NCI-H2029 treated with DMSO at 0.1 percent for 48 hours (cell line): Measurements from ENCODE around the gene PCNT.

ENCODE experiments used
- DNase-seq: peaks from one replicate; lab custom pipeline; 2025; lab: John Stamatoyannopoulos, UW

PCNT gene

DNA sequence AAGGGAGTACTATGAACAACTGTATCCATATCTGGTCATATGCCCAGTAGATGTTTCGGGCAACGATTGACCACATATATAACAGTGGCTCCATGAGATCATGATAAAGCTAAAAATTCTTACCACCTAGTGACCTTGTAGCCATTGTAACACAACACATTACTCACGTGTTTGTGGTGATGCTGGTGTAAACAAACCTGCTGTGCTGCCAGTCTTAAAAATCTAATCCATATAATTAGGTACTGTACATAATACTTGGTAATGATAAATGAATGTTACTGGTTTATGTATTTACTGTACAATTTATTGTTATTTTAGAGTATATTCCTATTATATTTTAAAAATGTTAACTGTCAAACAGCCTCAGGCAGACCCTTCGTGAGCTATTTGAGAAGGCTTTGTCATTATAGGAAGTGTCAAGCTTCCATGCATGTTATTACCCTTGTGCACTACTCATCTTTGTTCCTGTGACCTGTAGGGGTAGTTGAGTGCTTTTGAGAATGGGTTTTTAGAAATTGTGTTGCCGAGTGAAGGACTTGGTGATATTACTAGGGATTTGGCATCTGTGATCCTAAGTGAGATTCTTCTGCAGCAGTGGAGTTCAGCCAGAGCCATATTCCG lies 158.4 kb downstream of the PCNT start:
- no peak for DNase-seq

DNA sequence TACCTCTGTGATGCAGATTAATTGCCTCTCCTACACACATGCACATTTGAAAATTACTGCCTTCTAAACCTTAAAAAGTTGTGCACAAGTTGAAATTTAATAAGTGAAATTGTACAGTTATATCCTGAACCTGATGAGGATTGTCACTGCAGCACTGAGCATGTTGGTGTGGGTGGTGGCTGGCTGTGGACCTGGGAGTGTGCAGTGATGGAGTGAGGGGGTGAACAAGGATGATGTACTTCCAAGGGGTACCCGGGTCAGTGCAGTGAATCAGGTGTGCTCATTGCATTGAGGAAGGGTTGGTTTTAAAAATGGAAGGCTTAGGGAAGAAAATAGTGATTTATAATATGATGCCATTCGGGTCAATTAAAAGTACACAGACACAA lies 158.9 kb downstream of the PCNT start:
- DNase-seq = no peak

DNA sequence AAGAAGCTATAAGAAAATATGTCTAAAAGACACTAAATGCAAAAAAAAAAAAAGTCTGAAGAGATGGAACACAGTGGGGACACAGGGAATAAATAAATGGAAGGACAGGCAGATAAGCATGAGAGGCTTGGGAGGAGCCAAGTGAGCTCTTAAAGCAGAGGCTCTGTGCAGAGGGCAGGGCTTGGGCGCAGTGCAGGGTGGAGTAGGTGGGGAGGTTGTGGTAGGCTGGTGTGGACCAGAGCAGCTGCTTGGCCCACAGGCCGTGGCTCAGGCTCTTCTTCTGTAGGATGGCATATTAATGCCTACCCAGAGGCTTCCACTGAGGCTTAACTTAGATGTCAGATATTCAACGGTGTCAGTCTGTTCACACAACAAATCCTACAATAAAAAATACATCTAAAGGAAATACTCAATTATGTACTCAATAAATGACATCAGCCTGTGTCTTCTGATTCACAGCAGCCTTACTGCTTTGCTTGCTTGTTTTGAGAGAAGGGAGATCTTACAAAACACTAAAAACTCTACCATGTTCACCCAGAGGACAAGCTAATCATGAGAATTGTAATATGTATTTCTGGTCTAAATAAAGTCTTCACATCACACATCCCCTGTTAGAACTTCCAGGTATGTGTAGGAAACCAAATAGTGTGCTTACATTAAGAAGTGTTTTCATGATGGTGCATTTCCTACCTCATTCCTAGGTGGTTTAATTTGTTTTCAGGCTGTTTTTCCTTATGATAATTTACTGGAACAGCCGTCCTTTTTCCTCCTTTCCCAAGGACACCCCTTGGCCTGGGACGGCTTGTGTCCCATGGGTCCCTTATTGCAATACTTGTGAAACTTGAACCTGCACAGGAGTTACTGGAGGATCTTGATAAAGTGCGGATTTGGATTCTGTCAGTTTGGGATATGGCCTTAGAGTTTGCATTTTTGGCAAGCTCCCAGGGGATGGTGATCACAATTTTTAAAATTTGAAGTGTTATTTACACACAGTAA lies 159.6 kb downstream of the PCNT start:
- no peak for DNase-seq

DNA sequence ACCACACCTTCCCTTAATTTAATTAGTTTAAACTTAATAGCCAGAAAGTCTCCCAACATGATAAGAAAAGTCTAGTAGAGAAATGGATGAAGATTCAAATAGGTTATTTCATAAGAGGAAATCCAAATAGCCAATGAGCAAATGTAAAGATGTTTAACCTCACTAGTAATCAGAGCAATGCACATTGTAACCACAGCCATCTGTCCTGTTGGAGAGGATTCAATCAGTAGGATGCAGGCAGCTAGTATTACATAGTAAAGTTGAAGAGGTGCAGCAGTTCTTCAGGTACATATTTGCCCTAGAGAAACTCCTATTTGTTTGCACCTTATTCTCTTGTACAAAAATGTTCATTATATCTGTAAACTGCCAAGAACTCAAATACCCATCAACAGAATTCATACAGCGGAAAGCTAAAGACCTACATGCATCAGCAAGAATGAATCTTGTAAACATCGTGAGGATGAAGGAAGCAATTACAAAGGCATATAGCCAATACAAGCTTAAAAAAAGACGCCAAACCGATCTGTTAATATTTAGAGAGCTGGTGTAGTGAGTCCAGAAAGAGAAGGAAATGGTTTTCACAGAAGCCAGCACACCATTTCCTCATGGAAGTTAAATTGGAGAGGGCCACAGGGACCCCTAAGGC lies 162.6 kb downstream of the PCNT start:
- no peak for DNase-seq

DNA sequence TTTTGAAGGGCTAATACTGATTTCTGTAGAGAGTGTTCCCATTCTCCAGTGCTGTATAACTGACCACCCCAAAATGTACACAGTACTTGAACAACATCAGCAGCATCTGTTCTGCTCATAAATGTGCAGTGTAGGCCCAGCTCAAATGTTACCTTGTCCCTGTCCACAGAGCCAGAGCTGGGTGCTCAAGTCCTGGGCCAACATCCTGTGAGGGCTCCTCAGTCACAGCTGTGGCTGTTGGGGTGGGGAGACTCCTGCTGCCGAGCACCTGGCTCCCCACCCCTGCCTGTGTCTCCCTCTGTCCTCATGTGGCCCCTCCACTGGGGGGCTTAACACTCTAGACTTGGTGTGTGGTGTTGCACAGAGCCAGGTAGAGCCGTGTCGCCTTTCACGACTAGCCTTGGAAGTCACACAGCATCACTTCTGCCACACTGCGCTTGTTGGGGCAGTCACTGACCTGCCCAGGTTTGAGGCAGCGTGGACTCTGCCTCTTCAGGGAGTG lies 165.3 kb downstream of the PCNT start:
- no peak for DNase-seq

DNA sequence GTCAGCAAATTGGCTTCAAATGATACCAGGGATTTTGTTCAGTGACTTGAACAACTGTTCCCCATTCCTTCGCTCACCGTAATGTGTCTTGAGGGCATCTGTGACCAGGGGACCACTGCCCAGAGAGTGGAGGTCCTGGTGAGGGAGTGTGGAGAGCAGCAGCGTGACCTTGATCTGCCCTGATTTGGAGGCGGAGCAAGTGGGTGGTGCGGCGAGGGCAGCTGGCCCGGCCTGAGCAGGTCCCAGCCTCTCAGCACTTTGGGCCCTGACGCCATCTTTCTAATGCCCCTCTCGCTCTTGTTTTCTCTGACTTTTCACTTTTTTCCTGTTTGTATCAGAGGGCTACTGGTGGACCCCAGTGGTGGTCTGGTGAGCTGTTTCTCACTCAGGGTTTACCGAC lies 165.8 kb downstream of the PCNT start:
- DNase-seq = no peak

DNA sequence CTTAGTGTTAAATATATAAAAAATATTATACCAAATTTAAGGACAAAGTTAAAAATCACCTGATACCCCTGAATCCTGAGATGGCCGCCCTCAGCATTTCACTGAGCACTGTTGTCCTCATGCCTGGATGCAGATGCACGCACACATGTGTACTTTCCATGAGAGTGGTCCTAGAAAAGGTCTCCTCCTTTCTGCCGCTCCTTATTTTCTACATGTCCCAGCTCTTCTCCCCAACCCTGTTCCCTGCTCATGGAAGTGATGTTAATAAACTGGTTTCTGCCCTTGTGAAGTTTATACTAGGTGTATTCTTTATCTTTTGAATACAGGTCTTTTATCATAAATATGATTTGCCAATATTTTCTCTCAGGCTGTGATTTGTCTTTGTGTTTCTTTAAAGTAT lies 167.6 kb downstream of the PCNT start:
- DNase-seq = no peak

DNA sequence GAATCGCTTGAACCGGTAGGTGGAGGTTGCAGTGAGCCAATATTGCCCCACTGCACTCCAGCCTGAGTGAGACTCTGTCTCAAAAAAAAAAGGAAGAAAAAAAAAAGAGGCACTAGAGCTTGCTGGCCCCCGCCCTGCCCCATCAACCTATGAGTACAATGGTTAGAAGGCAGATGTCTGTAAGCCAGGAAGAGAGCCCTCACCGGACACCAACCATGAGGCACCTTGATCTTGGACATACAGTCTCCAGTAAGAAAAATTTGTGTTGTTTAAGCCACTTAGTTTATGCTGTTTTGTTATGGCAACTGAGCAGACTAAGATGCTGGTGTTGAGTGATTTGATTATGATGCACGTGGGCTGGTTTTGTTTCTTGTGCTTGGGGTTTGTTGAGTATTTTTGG lies 168.9 kb downstream of the PCNT start:
- no peak for DNase-seq

DNA sequence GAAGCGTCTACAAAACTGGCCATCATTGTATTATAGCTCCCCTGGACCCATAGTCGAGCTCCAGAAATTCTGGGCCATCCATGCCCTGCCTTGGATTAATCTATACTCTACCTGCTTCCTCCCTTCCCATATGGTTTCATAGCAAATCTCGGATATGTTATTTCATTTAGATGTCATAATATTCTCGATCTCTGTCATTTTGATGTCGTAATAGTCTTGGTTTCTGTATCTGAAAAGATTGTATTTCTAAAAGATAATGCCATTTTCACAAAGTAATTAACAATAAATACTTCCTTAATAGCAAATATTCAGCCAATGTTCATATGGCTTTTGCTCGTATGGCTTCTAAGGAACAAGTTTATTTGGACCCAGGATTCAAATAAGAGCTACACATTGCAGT lies 169.9 kb downstream of the PCNT start:
- DNase-seq = no peak
